HCT116 (cell line): ENCODE results near the gene SSUH2. TPM values are rescaled to one million over a fixed set of nuclear protein-coding genes. Genes with fewer than 3 reads are reported as not detected.

Source experiments
- ATAC-seq: fragments of 200-7000 bp; cut with Tn5 transposase; 2 replicates; pipeline ENCODE4 v1.9.1; 2020; ENCODE audit warnings: mild to moderate bottlenecking, moderate library complexity
- BruUV-seq: library from RNA; stranded (reverse); fragments of 400-500 nt; replicated peaks from 2 replicates; lab custom pipeline; 2021; lab: Mats Ljungman, UMichigan
- CTCF ChIA-PET: fragments of 300-600 bp; sonication (Branson Sonifier 250); formaldehyde crosslinking; loops from one replicate; lab custom pipeline; 2021; ENCODE audit warnings: antibody characterized with exemption; lab: Charles Lee
- POLR2A ChIA-PET: fragments of 300-600, 350-600 bp; sonication (Branson Sonifier 250); formaldehyde crosslinking; loops from one replicate; lab custom pipeline; 2021; ENCODE audit warnings: antibody characterized with exemption; lab: Charles Lee
- RAD21 ChIA-PET, 2 experiments: fragments of 300-600 bp; sonication (Branson Sonifier 250); formaldehyde crosslinking; loops; one replicate each; lab custom pipeline; 2023; ENCODE audit warnings: low total read pairs in 2 of 2; ENCODE audit not compliant: uncharacterized antibody in 2 of 2, unreplicated experiment in 2 of 2, low non-redundant PET in 1 of 2; lab: Charles Lee
- DNase-seq: peaks from one replicate; pipeline ENCODE4 v3.0.0-alpha.2; 2010; ENCODE audit warnings: low read depth, low spot score
- H2AFZ ChIP-seq: fragments of 200-600 bp; shearing (Covaris generic), sonication (generic); 2 replicates; pipeline ENCODE4 v1.6.1; 2017; ENCODE audit warnings: low read depth, mixed run types, mixed read lengths, antibody characterized with exemption, low read length; ENCODE audit not compliant: poor library complexity, severe bottlenecking
- H3K27ac ChIP-seq: 2 replicates; pipeline ENCODE4 v1.5.1; 2012; ENCODE audit warnings: low read depth, low read length
- H3K27me3 ChIP-seq: fragments of 200-600 bp; sonication (generic); 2 replicates; pipeline ENCODE4 v1.6.1; 2016; ENCODE audit warnings: mixed run types, low read length, mixed read lengths; ENCODE audit not compliant: insufficient read depth
- H3K36me3 ChIP-seq, 2 experiments: fragments of 200-500 bp in 1 of 2; fragments of 200-600 bp in 1 of 2; sonication (Bioruptor generic) in 1 of 2; sonication (generic) in 1 of 2; 2 replicates each; pipeline versions ENCODE4 v1.5.1 to v1.6.1; 2014 to 2016; ENCODE audit warnings: low read length in 2 of 2, inconsistent platforms in 1 of 2, mixed read lengths in 1 of 2, mixed run types in 1 of 2; ENCODE audit not compliant: insufficient read depth in 2 of 2, control insufficient read depth in 1 of 2
- H3K4me1 ChIP-seq, 2 experiments: fragments of 200-600 bp in 1 of 2; sonication (generic) in 1 of 2; 2 replicates each; pipeline versions ENCODE4 v1.5.1 to v1.6.1; 2012 to 2017; ENCODE audit warnings: low read length in 2 of 2, inconsistent platforms in 1 of 2, mild to moderate bottlenecking in 1 of 2, mixed read lengths in 1 of 2, mixed run types in 1 of 2, moderate library complexity in 1 of 2; ENCODE audit not compliant: insufficient read depth in 2 of 2, control insufficient read depth in 1 of 2
- H3K4me2 ChIP-seq: fragments of 200-600 bp; sonication (generic); 2 replicates; pipeline ENCODE4 v1.6.1; 2017; ENCODE audit warnings: mixed run types, low read length, mixed read lengths
- H3K4me3 ChIP-seq, 2 experiments: fragments of 200-600 bp in 1 of 2; sonication (generic) in 1 of 2; replicated peaks in 1 of 2; 2 replicates each; pipeline ENCODE4 v1.5.1; 2011 to 2016; ENCODE audit warnings: low read length in 2 of 2, control low read depth in 1 of 2, low read depth in 1 of 2, mild to moderate bottlenecking in 1 of 2, mixed read lengths in 1 of 2, mixed run types in 1 of 2
- H3K79me2 ChIP-seq: fragments of 200-600 bp; sonication (generic); 2 replicates; pipeline ENCODE4 v1.6.1; 2017; ENCODE audit warnings: mild to moderate bottlenecking, mixed run types, low read length, moderate library complexity, mixed read lengths; ENCODE audit not compliant: insufficient read depth
- H3K9ac ChIP-seq: fragments of 200-600 bp; sonication (generic); 2 replicates; pipeline ENCODE4 v1.6.1; 2016; ENCODE audit warnings: low read length, mixed read lengths
- H3K9me2 ChIP-seq: fragments of 200-600 bp; sonication (generic), shearing (Covaris generic); 2 replicates; pipeline ENCODE4 v1.6.1; 2017; ENCODE audit warnings: mixed run types, mild to moderate bottlenecking, moderate library complexity; ENCODE audit not compliant: insufficient read depth
- H3K9me3 ChIP-seq, 2 experiments: fragments of 200-500 bp in 1 of 2; fragments of 200-600 bp in 1 of 2; sonication (Bioruptor generic) in 1 of 2; sonication (generic) in 1 of 2; 2 replicates each; pipeline ENCODE4 v1.6.1; 2014 to 2017; ENCODE audit warnings: low read length in 2 of 2, mixed read lengths in 2 of 2, inconsistent platforms in 1 of 2, low read depth in 1 of 2, mild to moderate bottlenecking in 1 of 2, mixed run types in 1 of 2, moderate library complexity in 1 of 2; ENCODE audit not compliant: control insufficient read depth in 1 of 2, insufficient read depth in 1 of 2
- H4K20me1 ChIP-seq: fragments of 200-600 bp; sonication (generic), shearing (Covaris generic); 2 replicates; pipeline ENCODE4 v1.6.1; 2017; ENCODE audit warnings: mixed run types, mild to moderate bottlenecking, moderate library complexity; ENCODE audit not compliant: insufficient read depth
- CEBPB ChIP-seq: IDR thresholded peaks from 2 replicates; pipeline ENCODE4 v1.6.1; 2012; ENCODE audit warnings: low read depth
- CTCF ChIP-seq, 3 experiments: fragments of 200-600 bp in 1 of 3; sonication (generic) in 1 of 3; IDR thresholded peaks in 2 of 3; conservative IDR thresholded peaks in 1 of 3; 2 replicates each; pipeline ENCODE4 v1.5.1; 2012 to 2017; ENCODE audit warnings: low read depth in 2 of 3, low read length in 2 of 3, antibody characterized with exemption in 1 of 3, borderline replicate concordance in 1 of 3, control low read depth in 1 of 3, mild to moderate bottlenecking in 1 of 3, mixed read lengths in 1 of 3, mixed run types in 1 of 3, moderate library complexity in 1 of 3; ENCODE audit not compliant: insufficient read depth in 1 of 3
- EGR1 ChIP-seq: IDR thresholded peaks from 2 replicates; pipeline ENCODE4 v1.6.1; 2012; ENCODE audit warnings: low read depth
- ELF1 ChIP-seq: IDR thresholded peaks from 2 replicates; pipeline ENCODE4 v1.6.1; 2012; ENCODE audit warnings: low read depth, borderline replicate concordance
- EZH2 ChIP-seq: fragments of 200-600 bp; sonication (generic); IDR thresholded peaks from 2 replicates; pipeline ENCODE4 v1.6.1; 2017; ENCODE audit warnings: antibody characterized with exemption, mixed run types
- EZH2phosphoT487 ChIP-seq: fragments of 200-600 bp; IDR thresholded peaks from 2 replicates; pipeline ENCODE4 v1.6.1; 2018; ENCODE audit warnings: antibody characterized with exemption, borderline replicate concordance
- JUND ChIP-seq: IDR thresholded peaks from 2 replicates; pipeline ENCODE4 v1.6.1; 2012
- MAX ChIP-seq: IDR thresholded peaks from 2 replicates; pipeline ENCODE4 v1.6.1; 2012
- POLR2AphosphoS5 ChIP-seq: IDR thresholded peaks from 2 replicates; pipeline ENCODE4 v1.6.1; 2011; ENCODE audit warnings: mild to moderate bottlenecking, low read depth, low read length, moderate library complexity
- RAD21 ChIP-seq: IDR thresholded peaks from 2 replicates; pipeline ENCODE4 v1.6.1; 2012; ENCODE audit warnings: low read depth, mild to moderate bottlenecking
- SP1 ChIP-seq: IDR thresholded peaks from 2 replicates; pipeline ENCODE4 v1.6.1; 2012; ENCODE audit warnings: low read depth
- SRF ChIP-seq: IDR thresholded peaks from 2 replicates; pipeline ENCODE4 v1.6.1; 2012; ENCODE audit warnings: low read depth
- TCF7L2 ChIP-seq: IDR thresholded peaks from 2 replicates; pipeline ENCODE4 v1.7.0; 2011; ENCODE audit warnings: borderline replicate concordance, inconsistent platforms; ENCODE audit not compliant: insufficient read depth, insufficient read length; ENCODE audit errors: extremely low read depth
- YY1 ChIP-seq: IDR thresholded peaks from 2 replicates; pipeline ENCODE4 v1.6.1; 2011; ENCODE audit warnings: low read length, low read depth, moderate library complexity, mild to moderate bottlenecking; ENCODE audit not compliant: insufficient replicate concordance; ENCODE audit errors: extremely low read depth
- ZFX ChIP-seq: fragments of 450-650 bp; IDR thresholded peaks from 2 replicates; pipeline ENCODE4 v1.6.1; 2017
- ZNF274 ChIP-seq: fragments of 200-500 bp; sonication (Bioruptor generic); IDR thresholded peaks from 2 replicates; pipeline ENCODE4 v1.6.1; 2014; ENCODE audit warnings: mild to moderate bottlenecking, low read depth, low read length, inconsistent platforms
- intact Hi-C: fragments of 100-400 bp; cut with micrococcal nuclease; formaldehyde crosslinking; loops from 2 replicates; pipeline ENCODE4 v1.10.0; 2022
- total RNA-seq: library from RNA; stranded (reverse); gene quantifications from one replicate; pipeline ENCODE4 v1.2.1, GENCODE V29; 2021; ENCODE audit not compliant: unreplicated experiment

The SSUH2 gene
- total RNA-seq, 1 experiment from 2014 or later = 0.76 TPM

- RAD21 ChIA-PET = no interaction called here
- ATAC-seq (no peak), DNase-seq (no peak)
- Histone ChIP-seq H3K9ac (no peak overlapping the region), H3K27me3 (no peaks in the 10 kb centered on the region), H3K4me1 (peaks cover 0 to 5% of the 10 kb centered on the region in 2 experiments; a peak in 1 of 4 replicates), H3K9me2 (no peaks in the 10 kb centered on the region), H3K9me3 (no peaks in the 10 kb centered on the region), H3K36me3 (no peaks in the 10 kb centered on the region), H3K27ac (no peak overlapping the region), H3K4me2 (no peak overlapping the region), H4K20me1 (no peaks in the 10 kb centered on the region), H2AFZ (no peak overlapping the region), H3K79me2 (no peaks in the 10 kb centered on the region), H3K4me3 (no peak overlapping the region)
- no TSS peak for BruUV-seq
- TF ChIP-seq SP1 = no peak
- TF ChIP-seq JUND = no peak
- TF ChIP-seq RAD21 = no peak
- POLR2A ChIA-PET = no interaction called here
- CTCF ChIA-PET = no interaction called here
- intact Hi-C loops = no loop called here
These were observed 69.1 kb downstream of the SSUH2 start for GRCh38 chr3:8575364-8576104.

- ChIA-PET CTCF (no interaction called here), RAD21 (no interaction called here), POLR2A (no interaction called here)
- no peak overlapping the region for H3K9ac ChIP-seq
- H3K9me3 ChIP-seq = no peaks in the 10 kb centered on the region
- no peak overlapping the region for H2AFZ ChIP-seq
- no peak overlapping the region for H3K27ac ChIP-seq
- H3K27me3 ChIP-seq = no peaks in the 10 kb centered on the region
- BruUV-seq = no TSS peak
- H3K4me2 ChIP-seq = no peak overlapping the region
- no peaks in the 10 kb centered on the region for H4K20me1 ChIP-seq
- peaks cover 0 to 5% of the 10 kb centered on the region in 2 experiments; a peak in 1 of 4 replicates for H3K4me1 ChIP-seq
- no peaks in the 10 kb centered on the region for H3K9me2 ChIP-seq
- intact Hi-C loops = no loop called here
- H3K79me2 ChIP-seq = no peaks in the 10 kb centered on the region
- no peak overlapping the region for H3K4me3 ChIP-seq
- ATAC-seq = no peak
- no peaks in the 10 kb centered on the region for H3K36me3 ChIP-seq
- DNase-seq = no peak
- TF ChIP-seq EZH2 = no peak
- no peak for TF ChIP-seq RAD21
- TF ChIP-seq ELF1 = no peak
- no peak for TF ChIP-seq POLR2AphosphoS5
- no peak for TF ChIP-seq ZFX
- TF ChIP-seq YY1 = no peak
- no peak for TF ChIP-seq TCF7L2
- TF ChIP-seq ZNF274 = no peak
- TF ChIP-seq CTCF (IDR thresholded peaks at IDR 0.05 in 2 of 3, conservative IDR thresholded peaks at IDR 0.05 in 1 of 3; ENCODE audit: borderline replicate concordance in 1 of 3, insufficient read depth in 1 of 3, low read depth in 2 of 3, low read length in 2 of 3) = no peak
- TF ChIP-seq EGR1 = no peak
- TF ChIP-seq JUND = no peak
- TF ChIP-seq EZH2phosphoT487 = no peak
- no peak for TF ChIP-seq CEBPB
- no peak for TF ChIP-seq SRF
- no peak for TF ChIP-seq MAX
These were observed 69.8 kb downstream of the SSUH2 start for GRCh38 chr3:8574670-8575322.
